Measurements from ENCODE around the gene ATP6V0B.

The ATP6V0B gene

GRCh38 chr1:44025816-44026215, 51.1 kb downstream of the ATP6V0B start:
- H3K4me1 Mint-ChIP-seq (ENCODE audit: low read depth) = peaks cover 18% of the 10 kb centered on the region
- DNase-seq = no peak
- H3K4me3 Mint-ChIP-seq = no peak overlapping the region
- H3K36me3 Mint-ChIP-seq (ENCODE audit: low read depth) = peaks cover 19% of the 10 kb centered on the region
- no peak overlapping the region for H3K27ac Mint-ChIP-seq
- no peaks in the 10 kb centered on the region for H3K27me3 Mint-ChIP-seq
- no peaks in the 10 kb centered on the region for H3K9me3 Mint-ChIP-seq

DNA sequence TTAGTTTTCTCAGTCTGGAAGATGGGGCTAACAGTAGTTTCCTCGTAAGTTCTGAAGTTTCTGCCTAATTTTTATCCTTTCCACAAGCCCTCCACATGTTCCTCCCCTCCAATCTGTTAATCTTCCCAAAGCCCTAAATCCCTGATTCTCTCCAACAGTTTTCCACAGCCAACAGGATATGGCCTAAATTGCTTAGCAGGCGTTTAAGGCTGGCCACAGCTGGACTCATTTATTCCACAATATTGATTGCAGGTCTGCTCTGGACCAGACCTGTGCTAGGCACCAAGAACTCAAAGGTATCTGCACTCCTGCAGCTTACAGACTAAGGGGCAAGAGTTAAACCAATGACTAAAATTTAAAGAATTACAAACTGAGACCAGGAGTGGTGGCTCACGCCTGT, 52.6 kb downstream of the ATP6V0B start:
- Mint-ChIP-seq H3K27ac (no peak overlapping the region), H3K4me3 (no peak overlapping the region)

More for the DNA sequence above, 52.6 kb downstream of the ATP6V0B start:
- Mint-ChIP-seq H3K36me3 (ENCODE audit: low read depth) (peaks cover 11% of the 10 kb centered on the region), H3K9me3 (no peaks in the 10 kb centered on the region), H3K4me1 (ENCODE audit: low read depth) (peaks cover 26% of the 10 kb centered on the region), H3K27me3 (no peaks in the 10 kb centered on the region)
- DNase-seq = no peak

Measured in activated T-cell treated with anti-CD3 and anti-CD28 coated beads, Interleukin-2, amount 50 U/mL, for 24 hours (primary cell).